Measurements from ENCODE around the gene TBC1D25.
"Not testable (repeated sequence)": the region's sequence is repeated elsewhere in the genome, so short reads cannot be mapped to it uniquely, and the experiment has no call there.

GRCh38 chrX:48555731-48556325 is 16.3 kb downstream of the TBC1D25 start:
- not testable (repeated sequence) for TF ChIP-seq CTCF (conservative IDR thresholded peaks at IDR 0.05; ENCODE audit: low read length); EZH2phosphoT487 (IDR thresholded peaks at IDR 0.05; ENCODE audit: borderline replicate concordance, low read depth, low read length)

All from OCI-LY7 (cell line).